Right lobe of liver (tissue), 6 donors: ENCODE data around the gene AMPD3. TPM values are rescaled to one million over a fixed set of nuclear protein-coding genes. Genes with fewer than 3 reads are reported as not detected.

Experiments
- ATAC-seq, 4 donors: fragments of 200-7000 bp; cut with Tn5 transposase; one replicate each; pipeline ENCODE4 v1.9.1; 2020; ENCODE audit warnings: mild to moderate bottlenecking in 4 of 4, moderate library complexity in 4 of 4
- DNase-seq, 3 donors: peaks; one replicate each; pipeline ENCODE4 v3.0.0-alpha.2; 2020
- H3K27ac ChIP-seq, 3 donors: fragments of 200-600 bp; one replicate each; pipeline ENCODE4 v1.8.0; 2022
- H3K27me3 ChIP-seq, 2 donors: fragments of 200-600 bp; one replicate each; pipeline ENCODE4 v1.8.0; 2022
- H3K36me3 ChIP-seq, 4 donors: fragments of 200-600 bp; sonication (generic) in 1 of 4; one replicate each; pipeline versions ENCODE4 v1.5.1 to v1.8.0; 2017 to 2022; ENCODE audit warnings: control low read depth in 1 of 4
- H3K4me1 ChIP-seq, 4 donors: fragments of 200-600 bp; sonication (generic) in 1 of 4; one replicate each; pipeline versions ENCODE4 v1.5.1 to v1.8.0; 2017 to 2022; ENCODE audit warnings: control low read depth in 1 of 4
- H3K4me3 ChIP-seq, 3 donors: fragments of 200-600 bp; one replicate each; pipeline ENCODE4 v1.8.0; 2022
- H3K9me3 ChIP-seq, 4 donors: fragments of 200-600 bp; sonication (generic) in 1 of 4; one replicate each; pipeline versions ENCODE4 v1.5.1 to v1.8.0; 2017 to 2022; ENCODE audit warnings: control low read depth in 1 of 4
- POLR2A ChIP-seq: fragments of 450-650 bp; IDR thresholded peaks from one replicate; pipeline ENCODE4 v1.6.1; 2017; ENCODE audit warnings: antibody characterized with exemption, mild to moderate bottlenecking
- WGBS: methylation state at CpG from one replicate; pipeline ENCODE4 v1.1.6; 2018; ENCODE audit warnings: low coverage, low lambda C conversion rate; ENCODE audit not compliant: insufficient coverage; ENCODE audit errors: missing lambda C conversion rate; 5-methylcytosine and 5-hydroxymethylcytosine counted together
- intact Hi-C, 2 donors: fragments of 100-400 bp; cut with DNase I; formaldehyde crosslinking; loops; one replicate each; pipeline versions ENCODE4 v1.11.2 to v1.14.1; 2022
- total RNA-seq, 6 experiments: library from RNA; depleted of rRNA in 2 of 6; stranded (reverse); fragments of >200 nt in 2 of 6; fragmentation: NEBNext Ultra II Directional in 3 of 6; extraction: Animal tissue kit (Norgen Biotek cat#: 25700) in 3 of 6; gene quantifications; one replicate each; pipeline versions ENCODE4 v1.1.0 to v1.2.4, GENCODE V29; 2016 to 2023
- TF ChIP-seq, protein P1 (sequence below), 4 donors: fragments of 200-600 bp in 3 of 4; fragments of 450-650 bp in 1 of 4; IDR thresholded peaks; one replicate each; pipeline versions ENCODE4 v1.5.1 to v1.8.0; 2016 to 2022; ENCODE audit warnings: antibody characterized with exemption in 4 of 4, mild to moderate bottlenecking in 2 of 4
- donor health status: DM: no; HTN: yes; CAD: no.
- donor health status: DM: no; HTN: no; CAD: no.
- donor health status: DM: no; HTN: no; CAD: no.
- donor health status: DM: no; HTN: yes; CAD: no.
- donor health status: DM: no; HTN: yes; CAD: no.

The AMPD3 gene
- total RNA-seq, 6 experiments from 2014 or later, result 0.98 to 5.0 (median 1.8) TPM

DNA sequence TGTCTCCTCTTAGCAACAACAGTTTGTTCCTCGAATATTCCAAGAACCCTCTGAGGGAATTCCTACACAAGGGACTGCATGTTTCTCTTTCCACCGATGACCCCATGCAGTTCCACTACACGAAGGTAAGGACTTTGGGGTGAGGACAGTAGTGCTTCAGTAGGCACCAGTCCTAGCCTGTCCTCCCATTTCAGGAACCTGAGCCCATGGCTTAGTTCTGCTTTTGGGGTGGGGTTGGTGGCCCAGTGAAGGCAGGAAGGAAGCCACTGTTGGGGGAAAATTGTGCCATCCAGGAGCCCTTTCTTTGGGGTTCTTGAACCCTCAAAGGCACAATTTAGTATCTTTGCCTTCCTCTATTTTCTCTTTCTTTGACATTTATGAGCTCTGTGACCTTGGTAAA, 47.7 kb downstream of the AMPD3 start:
- ATAC-seq, result peak; percentile 45 to 72 (median 60)
- intact Hi-C loops, result no loop called here
- DNase-seq, result no peak
- Histone ChIP-seq H3K36me3 (no peaks in the 10 kb centered on the region), H3K4me3 (no peak overlapping the region), H3K4me1 (no peaks in the 10 kb centered on the region), H3K27me3 (no peaks in the 10 kb centered on the region), H3K27ac (peak overlapping the region in 1 of 3 donors; percentile 33), H3K9me3 (no peaks in the 10 kb centered on the region)
- no peak for TF ChIP-seq POLR2A
- TF ChIP-seq, protein P1, sequence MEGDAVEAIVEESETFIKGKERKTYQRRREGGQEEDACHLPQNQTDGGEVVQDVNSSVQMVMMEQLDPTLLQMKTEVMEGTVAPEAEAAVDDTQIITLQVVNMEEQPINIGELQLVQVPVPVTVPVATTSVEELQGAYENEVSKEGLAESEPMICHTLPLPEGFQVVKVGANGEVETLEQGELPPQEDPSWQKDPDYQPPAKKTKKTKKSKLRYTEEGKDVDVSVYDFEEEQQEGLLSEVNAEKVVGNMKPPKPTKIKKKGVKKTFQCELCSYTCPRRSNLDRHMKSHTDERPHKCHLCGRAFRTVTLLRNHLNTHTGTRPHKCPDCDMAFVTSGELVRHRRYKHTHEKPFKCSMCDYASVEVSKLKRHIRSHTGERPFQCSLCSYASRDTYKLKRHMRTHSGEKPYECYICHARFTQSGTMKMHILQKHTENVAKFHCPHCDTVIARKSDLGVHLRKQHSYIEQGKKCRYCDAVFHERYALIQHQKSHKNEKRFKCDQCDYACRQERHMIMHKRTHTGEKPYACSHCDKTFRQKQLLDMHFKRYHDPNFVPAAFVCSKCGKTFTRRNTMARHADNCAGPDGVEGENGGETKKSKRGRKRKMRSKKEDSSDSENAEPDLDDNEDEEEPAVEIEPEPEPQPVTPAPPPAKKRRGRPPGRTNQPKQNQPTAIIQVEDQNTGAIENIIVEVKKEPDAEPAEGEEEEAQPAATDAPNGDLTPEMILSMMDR (IDR thresholded peaks at IDR 0.05), result no peak
- 76% methylated on average over 3 of the region's 3 CpGs for WGBS

DNA sequence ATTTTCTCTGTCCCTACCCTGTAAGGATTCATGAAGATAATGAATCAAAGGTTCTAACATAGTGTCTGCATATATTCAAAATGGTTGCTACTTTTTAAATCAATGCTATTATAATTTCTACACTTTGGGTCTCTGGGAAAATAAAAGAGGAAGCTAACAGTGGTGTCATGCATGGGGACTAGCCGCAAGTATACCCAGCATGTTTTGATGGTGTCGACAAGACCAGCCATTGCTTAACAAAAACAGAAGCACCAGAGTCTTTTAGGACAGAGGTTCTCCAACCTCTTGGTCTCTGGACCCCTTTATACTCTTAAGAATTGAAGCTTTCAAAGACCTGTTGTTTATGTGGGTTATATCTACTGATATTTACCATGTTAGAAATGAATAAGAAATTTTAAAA, 48.2 kb downstream of the AMPD3 start:
- no peak overlapping the region for H3K4me3 ChIP-seq
- DNase-seq (no peak), ATAC-seq (peak in 3 of 4 donors; percentile 38 to 68 (median 53))
- H3K27me3 ChIP-seq, result no peaks in the 10 kb centered on the region
- H3K36me3 ChIP-seq, result no peaks in the 10 kb centered on the region
- WGBS, result 64% methylated on average over 2 of the region's 2 CpGs
- H3K27ac ChIP-seq, result peak overlapping the region in 1 of 3 donors; percentile 33
- H3K4me1 ChIP-seq, result no peaks in the 10 kb centered on the region
- intact Hi-C loops, result no loop called here
- no peak for TF ChIP-seq POLR2A
- TF ChIP-seq, protein P1 (IDR thresholded peaks at IDR 0.05), result no peak
- no peaks in the 10 kb centered on the region for H3K9me3 ChIP-seq

DNA sequence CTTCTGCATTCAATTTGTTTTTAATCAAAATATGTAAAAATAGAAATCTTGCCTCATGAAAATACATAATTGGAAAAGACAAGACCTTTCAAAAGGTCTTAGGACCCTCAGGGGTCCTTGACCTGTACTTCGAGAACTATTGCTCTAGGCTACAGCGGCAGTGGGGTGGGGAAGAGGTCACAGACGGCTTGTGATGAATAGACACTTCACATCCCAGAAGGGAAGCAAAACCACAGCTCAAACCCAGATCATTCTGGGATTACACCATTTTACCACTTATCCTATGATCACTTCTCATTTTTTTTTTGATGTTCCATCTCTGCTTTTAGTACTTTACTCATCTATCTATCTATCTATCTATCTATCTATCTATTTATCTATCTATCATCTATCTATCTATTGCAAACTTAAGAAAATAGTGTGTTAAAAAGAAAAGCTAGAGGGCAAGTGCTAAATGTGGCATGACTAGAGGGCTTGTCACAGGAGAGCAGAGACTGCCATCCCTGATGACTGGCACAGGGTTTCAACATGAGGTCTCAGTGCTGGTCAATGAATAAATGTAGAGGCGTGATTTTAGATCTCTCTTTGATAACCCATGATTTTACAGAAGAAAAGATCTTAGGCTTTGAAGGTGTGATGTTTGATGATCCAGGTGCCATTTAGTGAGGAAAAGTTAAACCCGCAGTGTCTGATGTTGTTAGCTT, 48.9 kb downstream of the AMPD3 start:
- peak overlapping the region in 1 of 3 donors; percentile 26 for H3K27ac ChIP-seq

GRCh38 chr11:10504490-10504889, 49.4 kb downstream of the AMPD3 start:
- H3K9me3 ChIP-seq, result no peaks in the 10 kb centered on the region
- intact Hi-C loops, result no loop called here
- no peaks in the 10 kb centered on the region for H3K36me3 ChIP-seq
- ATAC-seq, result no peak
- WGBS, result 91% methylated on average over 3 of the region's 11 CpGs
- no peak overlapping the region for H3K4me3 ChIP-seq
- H3K27ac ChIP-seq, result peak overlapping the region in 1 of 3 donors; percentile 26
- no peak for DNase-seq
- no peaks in the 10 kb centered on the region for H3K4me1 ChIP-seq
- no peaks in the 10 kb centered on the region for H3K27me3 ChIP-seq
- TF ChIP-seq, protein P1 (IDR thresholded peaks at IDR 0.05), result no peak
- no peak for TF ChIP-seq POLR2A

More for the DNA sequence above, 48.9 kb downstream of the AMPD3 start:
- no peak overlapping the region for H3K4me3 ChIP-seq
- TF ChIP-seq, protein P1 (IDR thresholded peaks at IDR 0.05), result no peak
- TF ChIP-seq POLR2A, result no peak
- H3K36me3 ChIP-seq, result no peaks in the 10 kb centered on the region
- WGBS, result 53% methylated on average over 5 of the region's 5 CpGs
- intact Hi-C loops, result no loop called here
- ATAC-seq (peak in 3 of 4 donors; percentile 29 to 62 (median 54)), DNase-seq (no peak)
- no peaks in the 10 kb centered on the region for H3K27me3 ChIP-seq
- no peaks in the 10 kb centered on the region for H3K9me3 ChIP-seq
- no peaks in the 10 kb centered on the region for H3K4me1 ChIP-seq
